ENCODE measurements around the gene HABP2. TPM values are rescaled to one million over a fixed set of nuclear protein-coding genes. Genes with fewer than 3 reads are reported as not detected.

HABP2 gene
- total RNA-seq, 4 donors from 2014 or later = not detected

DNA sequence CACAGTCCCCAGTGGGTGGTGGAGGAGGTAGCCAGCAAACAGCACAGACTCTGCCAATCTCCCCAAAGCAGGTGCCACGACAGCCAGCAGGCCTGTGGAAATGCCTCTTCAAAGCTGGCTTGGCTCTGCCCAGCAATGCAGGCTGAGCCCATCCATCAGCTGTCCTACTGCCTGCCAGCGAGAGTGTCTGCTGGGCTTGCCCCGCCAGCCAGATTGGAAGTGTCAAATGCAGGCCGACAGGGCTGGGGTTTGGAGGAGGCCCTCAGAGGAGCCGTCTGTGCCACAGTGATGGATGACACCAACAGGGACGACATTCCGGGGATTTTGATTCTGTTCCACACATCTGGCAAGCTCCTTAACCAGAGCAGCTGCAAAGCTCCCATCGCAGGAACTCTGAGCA is 16.7 kb downstream of the HABP2 start:
- Histone ChIP-seq H3K4me1 (no peaks in the 10 kb centered on the region), H3K36me3 (no peaks in the 10 kb centered on the region), H3K27ac (no peak overlapping the region), H3K9me3 (no peaks in the 10 kb centered on the region), H3K4me3 (replicated peaks in 1 of 3) (no peak overlapping the region), H3K27me3 (no peaks in the 10 kb centered on the region)
- intact Hi-C loops (cut with DNase I) = no loop called here
- DNase-seq = no peak
- WGBS, 2 donors = 75 to 77% methylated on average over 8 of the region's 8 CpGs
- TF ChIP-seq, protein P1, sequence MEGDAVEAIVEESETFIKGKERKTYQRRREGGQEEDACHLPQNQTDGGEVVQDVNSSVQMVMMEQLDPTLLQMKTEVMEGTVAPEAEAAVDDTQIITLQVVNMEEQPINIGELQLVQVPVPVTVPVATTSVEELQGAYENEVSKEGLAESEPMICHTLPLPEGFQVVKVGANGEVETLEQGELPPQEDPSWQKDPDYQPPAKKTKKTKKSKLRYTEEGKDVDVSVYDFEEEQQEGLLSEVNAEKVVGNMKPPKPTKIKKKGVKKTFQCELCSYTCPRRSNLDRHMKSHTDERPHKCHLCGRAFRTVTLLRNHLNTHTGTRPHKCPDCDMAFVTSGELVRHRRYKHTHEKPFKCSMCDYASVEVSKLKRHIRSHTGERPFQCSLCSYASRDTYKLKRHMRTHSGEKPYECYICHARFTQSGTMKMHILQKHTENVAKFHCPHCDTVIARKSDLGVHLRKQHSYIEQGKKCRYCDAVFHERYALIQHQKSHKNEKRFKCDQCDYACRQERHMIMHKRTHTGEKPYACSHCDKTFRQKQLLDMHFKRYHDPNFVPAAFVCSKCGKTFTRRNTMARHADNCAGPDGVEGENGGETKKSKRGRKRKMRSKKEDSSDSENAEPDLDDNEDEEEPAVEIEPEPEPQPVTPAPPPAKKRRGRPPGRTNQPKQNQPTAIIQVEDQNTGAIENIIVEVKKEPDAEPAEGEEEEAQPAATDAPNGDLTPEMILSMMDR (IDR thresholded peaks at IDR 0.05) = no peak
- no peak for TF ChIP-seq POLR2A (IDR thresholded peaks at IDR 0.05)

DNA sequence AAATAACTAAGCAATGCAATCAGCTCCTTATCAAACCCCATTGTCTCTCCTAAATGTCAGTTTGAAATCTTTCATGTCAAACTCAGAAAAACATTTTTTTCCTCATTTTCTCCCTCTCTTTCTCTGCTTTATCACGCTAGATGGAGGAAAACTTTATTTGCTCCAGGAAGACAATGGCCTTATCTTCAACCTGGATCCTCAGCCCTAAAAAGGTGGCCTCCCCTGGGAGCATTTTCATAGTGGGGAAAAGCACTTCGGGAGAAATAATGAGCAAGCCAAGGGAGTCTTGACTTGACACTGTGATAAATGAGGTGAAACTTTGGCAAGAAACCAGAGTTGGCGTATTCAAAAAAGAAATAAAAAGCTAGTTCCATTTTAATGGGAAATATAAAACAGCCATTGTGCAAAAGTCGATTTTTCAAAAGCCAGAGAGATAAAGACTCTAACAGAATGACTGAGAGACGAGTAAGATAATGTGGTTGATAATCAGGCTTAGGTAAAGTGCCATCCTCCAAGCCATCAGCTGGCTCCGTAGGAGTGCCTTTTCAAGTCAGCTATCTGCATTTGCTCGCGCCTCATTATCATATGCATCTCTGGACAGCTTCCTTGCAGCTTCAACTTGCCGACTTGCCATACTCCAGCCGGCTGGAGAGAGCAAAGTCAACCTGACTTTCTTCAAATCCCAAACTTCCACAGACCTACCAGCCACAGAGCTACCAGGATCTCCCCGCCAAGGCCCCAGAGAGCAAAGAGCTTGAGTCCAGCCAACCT is 19.9 kb downstream of the HABP2 start:
- Histone ChIP-seq H3K9me3 (no peaks in the 10 kb centered on the region), H3K4me3 (replicated peaks in 1 of 3) (no peak overlapping the region), H3K36me3 (no peaks in the 10 kb centered on the region), H3K27ac (no peak overlapping the region), H3K4me1 (no peaks in the 10 kb centered on the region), H3K27me3 (no peaks in the 10 kb centered on the region)
- WGBS, 2 donors = 37 to 39% methylated on average over 11 of the region's 11 CpGs
- intact Hi-C loops (cut with DNase I) = no loop called here
- no peak for DNase-seq
- TF ChIP-seq, protein P1 (IDR thresholded peaks at IDR 0.05) = no peak
- TF ChIP-seq POLR2A (IDR thresholded peaks at IDR 0.05) = no peak

DNA sequence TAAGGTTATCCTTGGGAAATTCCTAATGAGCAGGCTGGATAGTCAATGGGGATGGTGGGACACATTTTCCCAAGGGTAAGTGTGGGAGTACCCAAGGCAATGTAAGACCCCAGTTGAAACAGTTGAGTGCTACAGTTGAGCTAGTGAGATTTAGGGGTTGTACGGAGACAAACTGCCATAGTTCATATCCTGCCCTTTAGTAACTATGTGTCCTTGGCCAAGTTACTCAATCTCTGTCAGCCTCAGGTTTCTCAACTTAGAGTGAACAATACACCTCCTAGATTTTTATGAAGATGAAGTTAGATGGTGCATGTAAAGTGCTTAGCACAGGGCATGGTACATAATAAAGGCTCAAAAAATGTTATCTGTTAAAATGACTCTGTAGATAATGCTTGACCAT is 20.5 kb downstream of the HABP2 start:
- DNase-seq = no peak
- TF ChIP-seq, protein P1 (IDR thresholded peaks at IDR 0.05) = no peak
- no peak for TF ChIP-seq POLR2A (IDR thresholded peaks at IDR 0.05)
- no peaks in the 10 kb centered on the region for H3K9me3 ChIP-seq
- H3K4me3 ChIP-seq (replicated peaks in 1 of 3) = no peak overlapping the region
- H3K27me3 ChIP-seq = no peaks in the 10 kb centered on the region
- 86 to 90% methylated on average over 1 of the region's 1 CpG for WGBS, 2 donors
- no peaks in the 10 kb centered on the region for H3K36me3 ChIP-seq
- H3K4me1 ChIP-seq = no peaks in the 10 kb centered on the region
- H3K27ac ChIP-seq = no peak overlapping the region
- intact Hi-C loops (cut with DNase I) = no loop called here

DNA sequence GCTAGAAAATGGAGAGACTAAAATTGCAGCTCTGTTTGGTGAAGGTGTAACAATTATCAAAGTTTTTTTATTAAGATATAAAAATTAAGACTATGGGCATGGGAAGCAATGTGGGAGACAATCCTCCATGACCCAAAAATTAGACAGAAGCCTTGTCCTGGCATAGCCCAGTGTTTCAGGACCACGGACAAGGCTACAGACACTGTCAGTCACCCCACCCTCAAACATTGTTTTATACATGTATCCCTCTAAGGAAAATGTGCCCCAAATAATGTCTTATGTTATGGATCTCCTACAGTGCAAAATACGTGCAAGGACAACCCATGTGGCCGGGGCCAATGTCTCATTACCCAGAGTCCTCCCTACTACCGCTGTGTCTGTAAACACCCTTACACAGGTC is 24.0 kb downstream of the HABP2 start:
- no peaks in the 10 kb centered on the region for H3K27me3 ChIP-seq
- no peaks in the 10 kb centered on the region for H3K9me3 ChIP-seq
- no peak overlapping the region for H3K27ac ChIP-seq
- no peak for DNase-seq
- WGBS, 2 donors = 67 to 70% methylated on average over 4 of the region's 4 CpGs
- H3K4me3 ChIP-seq (replicated peaks in 1 of 3) = no peak overlapping the region
- no peaks in the 10 kb centered on the region for H3K36me3 ChIP-seq
- no peaks in the 10 kb centered on the region for H3K4me1 ChIP-seq
- intact Hi-C loops (cut with DNase I) = no loop called here
- TF ChIP-seq, protein P1 (IDR thresholded peaks at IDR 0.05) = no peak
- TF ChIP-seq POLR2A (IDR thresholded peaks at IDR 0.05) = no peak

DNA sequence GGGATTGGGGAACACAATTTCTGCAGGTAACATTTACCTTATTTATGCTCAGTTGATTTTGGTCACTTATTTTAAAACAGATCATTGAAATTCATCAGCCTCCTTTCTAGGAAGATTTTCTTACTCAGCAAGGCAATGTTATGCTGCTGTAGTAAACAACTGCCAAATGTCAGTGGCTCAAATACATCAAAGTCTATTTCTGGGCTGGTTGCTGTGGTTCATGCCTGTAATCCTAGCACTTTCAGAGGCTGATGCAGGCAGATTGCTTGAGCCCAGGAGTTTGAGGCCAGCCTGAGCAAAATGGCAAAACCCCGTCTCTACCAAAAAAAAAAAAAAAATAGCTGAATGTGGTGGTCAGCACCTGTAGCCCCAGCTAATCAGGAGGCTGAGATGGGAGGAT is 25.9 kb downstream of the HABP2 start:
- intact Hi-C loops (cut with DNase I) = no loop called here
- DNase-seq = no peak

More for the DNA sequence above, 25.9 kb downstream of the HABP2 start:
- TF ChIP-seq, protein P1 (IDR thresholded peaks at IDR 0.05) = no peak
- no peak for TF ChIP-seq POLR2A (IDR thresholded peaks at IDR 0.05)
- H3K4me1 ChIP-seq = no peaks in the 10 kb centered on the region
- H3K9me3 ChIP-seq = no peaks in the 10 kb centered on the region
- no peak overlapping the region for H3K4me3 ChIP-seq (replicated peaks in 1 of 3)
- no peaks in the 10 kb centered on the region for H3K36me3 ChIP-seq
- no peaks in the 10 kb centered on the region for H3K27me3 ChIP-seq
- 87 to 89% methylated on average over 1 of the region's 1 CpG for WGBS, 2 donors
- no peak overlapping the region for H3K27ac ChIP-seq
